Measurements from ENCODE around the gene SLC22A5. TPM values are rescaled to one million over a fixed set of nuclear protein-coding genes. Genes with fewer than 3 reads are reported as not detected.
A peak's percentile ranks its signal among the peaks of the same experiment; 100 is the strongest.

SLC22A5 gene
- total and polyA plus RNA-seq, 10 of the 15 experiments (the other 5 are each of a cell fraction or from before 2014, with no cell fraction given): 1.1 to 4.4 (median 2.3) TPM

GRCh38 chr5:132422720-132423437, 53.4 kb downstream of the SLC22A5 start (continued):
- no peak for TF ChIP-seq BCL3 (IDR thresholded peaks at IDR 0.05; ENCODE audit: borderline replicate concordance, insufficient read depth, low read depth, low read length, poor library complexity, severe bottlenecking)
- no peak; the same call in 1 of the 2 replicates for TF ChIP-seq TCF12 (IDR thresholded peaks at IDR 0.05; ENCODE audit: low read depth, low read length)
- TF ChIP-seq NFXL1 (IDR thresholded peaks at IDR 0.05; ENCODE audit: borderline replicate concordance): no peak
- TF ChIP-seq RUNX3 (IDR thresholded peaks at IDR 0.05; ENCODE audit: low read length): no peak
- no peak for TF ChIP-seq PBX3 (IDR thresholded peaks at IDR 0.05; ENCODE audit: insufficient replicate concordance, low read depth, low read length)
- no peak for TF ChIP-seq E2F8 (IDR thresholded peaks at IDR 0.05; ENCODE audit: low read depth, partially characterized antibody)
- TF ChIP-seq ZBED1 (IDR thresholded peaks at IDR 0.05; ENCODE audit: borderline replicate concordance): no peak
- no peak for TF ChIP-seq HCFC1 (IDR thresholded peaks at IDR 0.05; ENCODE audit: low read length)
- TF ChIP-seq POU2F2 (IDR thresholded peaks at IDR 0.05; ENCODE audit: borderline replicate concordance, low read depth, low read length): peak; percentile 71; the same call in 1 of the 3 replicates
- no peak for TF ChIP-seq SMC3 (IDR thresholded peaks at IDR 0.05; ENCODE audit: borderline replicate concordance, low read length)
- TF ChIP-seq CREB1 (IDR thresholded peaks at IDR 0.05; ENCODE audit: low read depth): no peak
- TF ChIP-seq BRCA1 (IDR thresholded peaks at IDR 0.05; ENCODE audit: low read depth, low read length): no peak
- no peak for TF ChIP-seq CHD1 (IDR thresholded peaks at IDR 0.05; ENCODE audit: low read depth, low read length)
- TF ChIP-seq GABPA (IDR thresholded peaks at IDR 0.05; ENCODE audit: low read depth): no peak
- peak; percentile 91 for TF ChIP-seq EED (IDR thresholded peaks at IDR 0.05; ENCODE audit: low read depth)
- TF ChIP-seq SPI1 (IDR thresholded peaks at IDR 0.05; ENCODE audit: borderline replicate concordance, insufficient read depth, low read depth, low read length): peak; percentile 50; the same call in 1 of the 2 replicates
- no peak for TF ChIP-seq ATF2 (IDR thresholded peaks at IDR 0.05; ENCODE audit: low read length)
- no peak for TF ChIP-seq NFYB (IDR thresholded peaks at IDR 0.05; ENCODE audit: insufficient read depth, low read depth, low read length)
- peak; percentile 47 to 64; a peak in 3 of 4 replicates for TF ChIP-seq EP300 (IDR thresholded peaks at IDR 0.05; ENCODE audit: borderline replicate concordance in 1 of 2, control insufficient read depth in 1 of 2, low read depth in 2 of 2, low read length in 2 of 2)
- TF ChIP-seq TCF7 (IDR thresholded peaks at IDR 0.05; ENCODE audit: borderline replicate concordance): no peak
- 0 out of 2 replicates have a peak, but pooled peaks have one; percentile 68 for TF ChIP-seq POLR2AphosphoS5 (IDR thresholded peaks at IDR 0.05; ENCODE audit: low read length)
- TF ChIP-seq RBBP5 (conservative IDR thresholded peaks at IDR 0.05): no peak
- no peak for TF ChIP-seq SRF (IDR thresholded peaks at IDR 0.05; ENCODE audit: low read depth in 2 of 2, low read length in 2 of 2)
- TF ChIP-seq MYC (IDR thresholded peaks at IDR 0.05; ENCODE audit: insufficient read depth, insufficient read length, insufficient replicate concordance, low read length, severe bottlenecking): no peak

Data from GM12878 (cell line).